ENCODE data around the gene ERMARD.

The ERMARD gene

DNA sequence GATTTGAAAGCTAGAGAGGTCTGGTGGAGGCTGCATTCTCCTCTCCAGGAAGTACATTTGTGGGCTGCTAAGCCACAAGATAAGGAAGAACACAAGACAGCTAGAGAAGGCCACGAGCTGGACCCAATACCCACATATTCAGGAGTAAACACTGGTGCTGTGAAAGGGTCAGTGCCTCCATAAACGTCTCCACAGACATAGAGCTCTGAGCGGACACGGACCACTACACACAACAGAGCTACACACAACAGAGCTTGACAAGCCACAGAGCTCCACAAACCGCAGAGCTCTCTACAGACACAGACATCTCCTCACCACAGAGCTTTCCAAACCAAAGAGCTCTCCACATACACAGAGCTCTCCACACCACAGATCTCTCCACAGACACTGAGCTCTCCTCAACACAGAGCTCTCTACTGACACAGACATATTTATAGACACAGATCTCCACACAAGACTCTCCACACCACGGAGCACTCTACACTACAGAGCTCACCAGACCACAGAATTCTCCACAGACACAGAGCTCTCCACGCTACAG is 51.9 kb downstream of the ERMARD start:
- DNase-seq = no peak

DNA sequence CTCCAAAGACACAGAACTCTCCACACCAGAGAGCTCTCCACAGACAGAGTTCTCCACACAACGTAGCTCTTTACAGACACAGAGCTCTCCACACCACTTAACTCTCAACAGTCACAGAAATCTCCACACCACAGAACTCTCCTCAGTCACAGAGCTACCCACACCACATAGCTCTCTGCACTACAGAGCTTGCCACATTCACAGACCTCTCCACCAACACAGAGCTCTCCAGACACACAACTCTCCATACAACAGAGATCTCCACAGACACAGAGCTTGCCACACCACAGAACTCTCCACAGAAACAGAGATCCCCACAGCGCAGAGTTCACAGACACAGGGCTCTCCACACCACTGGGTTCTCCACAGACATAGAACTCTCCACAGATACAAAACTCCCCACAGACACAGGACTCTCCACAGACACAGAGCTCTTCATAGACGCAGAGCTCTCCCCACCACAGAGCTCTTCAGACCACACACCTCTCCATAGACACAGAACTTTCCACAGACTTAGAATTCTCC is 52.5 kb downstream of the ERMARD start:
- DNase-seq = no peak

DNA sequence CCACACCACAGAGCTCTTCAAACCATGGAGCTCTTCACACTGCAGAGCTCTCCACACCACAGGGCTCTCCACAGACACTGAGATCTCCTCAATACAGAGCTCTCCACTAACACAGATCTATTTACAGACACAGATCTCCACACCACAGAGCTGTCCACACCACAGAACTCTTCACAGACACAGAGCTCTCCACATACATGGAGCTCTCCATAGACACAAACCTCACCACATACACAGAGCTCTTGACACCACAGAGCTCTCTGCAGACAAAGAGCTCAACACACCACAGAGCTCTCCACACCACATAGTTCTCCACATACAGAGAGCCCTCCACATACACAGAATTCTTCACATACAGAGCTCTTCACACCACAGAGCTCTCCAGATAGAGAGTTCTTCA is 53.0 kb downstream of the ERMARD start:
- no peak for DNase-seq

- no peak for DNase-seq
Measured at GRCh38 chr6:169805242-169805838, 53.9 kb downstream of the ERMARD start.

DNA sequence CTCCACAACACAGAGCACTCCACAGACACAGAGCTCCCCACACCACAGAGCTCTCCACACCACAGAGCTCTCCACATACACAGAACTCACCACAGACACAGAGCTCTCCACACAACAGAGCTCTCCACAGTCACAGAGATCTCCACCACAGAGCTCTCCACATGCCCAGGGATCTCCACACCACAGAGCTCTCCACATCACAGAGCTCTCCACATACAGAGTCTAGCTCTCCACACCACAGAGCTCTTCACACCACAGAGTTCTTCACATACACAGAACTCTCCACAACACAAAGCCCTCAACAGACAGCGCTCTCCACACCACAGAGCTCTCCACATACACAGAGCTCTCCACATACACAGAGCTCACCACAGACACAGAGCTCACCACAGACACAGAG is 55.3 kb downstream of the ERMARD start:
- DNase-seq = no peak

DNA sequence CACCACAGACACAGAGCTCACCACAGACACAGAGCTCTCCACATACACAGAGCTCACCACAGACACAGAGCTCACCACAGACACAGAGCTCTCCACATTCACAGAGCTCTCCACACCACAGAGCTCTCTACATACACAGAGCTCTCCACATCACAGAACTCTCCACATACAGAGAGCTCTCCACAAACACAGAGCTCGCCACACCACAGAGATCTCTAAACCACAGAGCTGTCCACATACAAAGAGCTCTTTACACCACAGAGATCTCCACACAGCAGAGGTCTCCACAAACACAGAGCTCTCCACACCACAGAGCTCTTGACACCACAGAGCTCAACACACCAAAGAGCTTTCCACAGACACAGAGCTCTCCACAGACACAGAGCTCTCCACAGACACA is 55.8 kb downstream of the ERMARD start:
- no peak for DNase-seq

DNA sequence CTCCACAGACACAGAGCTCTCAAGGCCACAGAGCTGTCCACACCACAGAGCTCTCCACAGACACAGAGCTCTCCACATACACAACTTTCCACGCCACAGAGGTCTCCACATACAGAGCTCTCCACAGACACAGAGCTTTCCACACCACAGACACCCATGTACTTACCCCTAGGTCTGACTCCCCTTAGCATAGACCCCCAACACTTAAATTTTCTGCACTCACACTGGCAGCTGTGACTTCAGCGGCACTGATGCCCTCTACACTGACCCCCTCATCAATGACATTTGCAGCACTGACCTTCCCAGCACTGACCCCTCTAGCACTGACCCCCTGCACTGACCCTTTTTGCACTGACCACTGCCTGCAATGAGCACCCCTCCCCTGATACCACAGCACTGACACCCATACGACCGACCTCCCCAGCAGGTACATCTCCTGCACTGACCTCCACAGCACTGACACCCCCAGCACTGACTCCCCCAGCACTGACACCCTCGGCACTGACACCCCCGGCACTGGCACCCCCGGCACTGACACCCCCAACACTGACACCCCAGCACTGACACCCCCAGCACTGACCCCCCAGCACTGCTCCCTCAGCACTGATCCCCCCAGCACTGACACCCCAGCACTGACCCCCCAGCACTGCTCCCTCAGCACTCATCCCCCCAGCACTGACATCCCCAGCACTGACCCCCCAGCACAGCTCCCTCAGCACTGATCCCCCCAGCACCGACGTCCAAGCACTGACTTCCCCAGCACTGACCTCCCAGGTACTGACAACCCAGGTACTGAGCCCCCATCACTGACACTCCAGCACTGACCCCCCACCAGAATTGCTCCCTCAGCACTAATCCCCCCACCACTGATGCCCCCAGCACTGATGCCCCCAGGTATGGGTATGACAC is 56.5 kb downstream of the ERMARD start:
- no peak for DNase-seq

DNA sequence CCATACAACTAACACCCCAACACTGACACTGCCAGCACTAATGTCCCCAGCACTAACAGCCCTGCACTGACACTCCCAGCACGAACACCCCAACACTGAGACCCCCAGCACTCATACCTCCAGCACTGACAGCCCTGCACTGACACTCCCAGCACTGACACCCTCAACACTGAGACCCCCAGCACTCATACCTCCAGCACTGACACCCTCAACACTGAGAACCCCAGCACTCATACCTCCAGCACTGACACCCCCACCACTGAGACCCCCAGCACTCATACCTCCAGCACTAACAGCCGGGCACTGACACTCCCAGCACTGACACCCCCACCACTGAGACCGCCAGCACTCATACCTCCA is 57.2 kb downstream of the ERMARD start:
- DNase-seq = no peak

- DNase-seq = no peak
Measured at GRCh38 chr6:169809386-169809785, 58.0 kb downstream of the ERMARD start.

- no peak for DNase-seq
Measured at GRCh38 chr6:169810066-169810989, 58.9 kb downstream of the ERMARD start.

- no peak for DNase-seq
Measured at GRCh38 chr6:169811072-169811471, 59.6 kb downstream of the ERMARD start.

- DNase-seq = no peak
Measured at GRCh38 chr6:169811521-169812256, 60.3 kb downstream of the ERMARD start.

DNA sequence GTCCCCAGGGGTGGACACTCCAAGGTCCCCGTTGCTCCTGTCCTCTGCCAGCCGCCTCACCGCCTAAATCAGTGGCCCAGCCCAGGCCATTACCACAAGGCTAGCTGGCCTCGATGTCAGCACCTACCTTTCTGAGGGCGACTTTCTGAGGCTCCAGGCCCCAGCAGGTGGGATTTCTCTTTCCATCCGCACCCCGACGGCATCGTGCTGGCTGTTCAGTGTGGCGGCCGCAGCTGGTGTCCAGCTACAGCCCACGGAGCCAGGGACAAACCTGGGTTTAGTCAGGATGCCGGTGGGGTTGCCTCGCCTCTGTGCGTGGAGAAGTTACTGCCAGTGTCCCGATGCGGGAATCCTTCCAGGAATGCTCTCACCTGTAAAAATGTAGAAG is 60.8 kb downstream of the ERMARD start:
- no peak for DNase-seq

DNA sequence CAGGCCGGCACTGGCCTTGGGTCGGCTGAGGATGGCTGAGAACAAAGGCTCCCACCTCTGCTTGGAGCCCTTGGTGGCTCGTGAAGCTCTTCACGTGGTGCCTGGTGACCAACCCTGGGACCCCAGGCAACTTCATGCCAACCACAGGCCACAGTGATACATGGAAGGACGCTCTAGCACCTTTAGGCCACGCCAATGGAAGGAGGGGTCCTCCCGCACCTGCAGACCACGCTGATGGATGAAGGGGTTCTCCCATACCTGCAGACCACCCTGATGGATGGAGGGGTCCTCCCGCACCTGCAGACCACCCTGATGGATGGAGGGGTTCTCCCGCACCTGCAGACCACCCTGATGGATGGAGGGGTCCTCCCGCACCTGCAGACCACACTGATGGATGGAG is 62.5 kb downstream of the ERMARD start:
- no peak for DNase-seq

DNA sequence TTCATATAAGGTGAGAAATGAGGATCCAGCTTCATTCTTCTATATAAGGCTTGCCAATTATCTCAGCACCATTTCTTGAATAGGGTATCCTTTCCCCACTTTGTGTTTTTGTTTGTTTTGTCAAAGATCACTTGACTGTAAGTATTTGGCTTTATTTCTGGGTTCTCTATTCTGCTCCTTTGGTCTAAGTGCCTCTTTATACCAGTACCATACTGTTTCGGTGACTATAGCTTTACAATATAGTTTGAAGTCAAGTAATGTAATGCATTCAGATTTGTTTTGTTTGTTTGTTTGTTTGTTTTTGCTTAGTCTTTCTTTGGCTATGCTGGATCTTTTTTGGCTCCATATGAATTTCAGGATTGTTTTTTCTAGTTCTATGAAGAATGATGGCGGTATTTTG is 64.6 kb downstream of the ERMARD start:
- no peak for DNase-seq

GRCh38 chr6:169816975-169817374 is 65.6 kb downstream of the ERMARD start:
- DNase-seq = no peak

GRCh38 chr6:169820358-169820757 is 68.9 kb downstream of the ERMARD start:
- no peak for DNase-seq

- DNase-seq = no peak
Measured at GRCh38 chr6:169824021-169824420, 72.6 kb downstream of the ERMARD start.

- no peak for DNase-seq
Measured at GRCh38 chr6:169824848-169825557, 73.6 kb downstream of the ERMARD start.

GRCh38 chr6:169825558-169826225 is 74.3 kb downstream of the ERMARD start:
- no peak for DNase-seq

DNA sequence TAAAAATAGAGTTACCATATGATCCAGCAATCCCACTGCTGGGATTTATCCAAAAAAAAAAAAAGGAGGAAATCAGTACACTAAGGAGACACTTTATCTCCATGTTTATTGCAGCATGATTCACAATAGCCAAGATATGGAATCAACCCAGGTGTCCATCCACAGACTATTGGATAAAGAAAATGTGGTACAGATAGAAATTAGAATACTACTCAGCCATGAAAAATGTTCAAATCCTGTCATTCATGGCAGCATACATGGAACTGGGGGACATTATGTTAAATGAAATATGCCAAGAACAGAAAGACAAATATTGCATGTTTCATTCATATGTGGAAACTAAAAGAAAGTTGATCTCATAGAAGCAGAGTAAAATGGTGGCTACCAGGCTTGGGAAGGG is 75.3 kb downstream of the ERMARD start:
- no peak for DNase-seq

Data from CD4-positive, alpha-beta T cell treated with Interleukin-17A for 4 hours (primary cell).